ENCODE measurements around the gene TSPAN10.

GRCh38 chr17:81683208-81683583 is 46.2 kb downstream of the TSPAN10 start:
- TF ChIP-seq EZH2 (IDR thresholded peaks at IDR 0.05; ENCODE audit: insufficient read depth, poor library complexity, severe bottlenecking) (no peak), EZH2phosphoT487 (IDR thresholded peaks at IDR 0.05; ENCODE audit: insufficient read depth, low read depth) (no peak)

Measured in GM23248 (cell line).